Measurements from ENCODE around the gene SPATA31C1. TPM values are rescaled to one million over a fixed set of nuclear protein-coding genes. Genes with fewer than 3 reads are reported as not detected.
"Not testable (repeated sequence)": the region's sequence is repeated elsewhere in the genome, so short reads cannot be mapped to it uniquely, and the experiment has no call there.

The SPATA31C1 gene
- total and polyA plus RNA-seq, 2 of the 8 experiments (the other 6 are each of a cell fraction or from before 2014, with no cell fraction given): 0.15 TPM; not detected in 1

- H4K20me1 ChIP-seq (replicated peaks in 1 of 2; ENCODE audit: control insufficient read depth in 1 of 2, insufficient read depth in 2 of 2, low read length in 2 of 2); H4K8ac ChIP-seq (ENCODE audit: extremely low read depth, insufficient read depth, low read length); H2AK5ac ChIP-seq (ENCODE audit: low read depth, low read length); H3K79me2 ChIP-seq (ENCODE audit: control insufficient read depth in 1 of 2, insufficient read depth in 2 of 2, low read length in 2 of 2); H3K4ac ChIP-seq (replicated peaks; ENCODE audit: insufficient read length, low read depth, low read length); H3K79me1 ChIP-seq (ENCODE audit: low read depth, low read length); H3K27ac ChIP-seq (ENCODE audit: low read depth, low read length); H2BK120ac ChIP-seq (replicated peaks; ENCODE audit: low read depth, low read length); H3K36me3 ChIP-seq (ENCODE audit: control insufficient read depth in 2 of 4, insufficient read depth in 4 of 4, low read length in 3 of 4); H4K91ac ChIP-seq (replicated peaks; ENCODE audit: insufficient read length, low read length); H3K23me2 ChIP-seq (ENCODE audit: low read depth, low read length); FAIRE-seq; H3K4me2 ChIP-seq (ENCODE audit: insufficient read depth in 1 of 2, low read depth in 2 of 2, low read length in 2 of 2); H3K4me1 ChIP-seq (replicated peaks in 1 of 4; ENCODE audit: control insufficient read depth in 3 of 4, insufficient read depth in 4 of 4, low read length in 3 of 4); H2BK12ac ChIP-seq (ENCODE audit: low read depth, low read length); H3K4me3 ChIP-seq (ENCODE audit: extremely low read depth in 1 of 4, insufficient read depth in 2 of 4, low read depth in 3 of 4, low read length in 4 of 4); H2BK20ac ChIP-seq (ENCODE audit: low read length); CTCF ChIA-PET (ENCODE audit: partially characterized antibody); H3K9ac ChIP-seq (replicated peaks in 1 of 4; ENCODE audit: extremely low read depth in 1 of 4, low read depth in 3 of 4, low read length in 3 of 4); H3K18ac ChIP-seq (ENCODE audit: extremely low read depth, low read length); H2BK15ac ChIP-seq (ENCODE audit: low read length); H4K5ac ChIP-seq (ENCODE audit: insufficient read length, low read depth, low read length); H3K9me3 ChIP-seq (ENCODE audit: insufficient read depth in 2 of 2, low read depth in 1 of 2, low read length in 1 of 2); H3K14ac ChIP-seq (ENCODE audit: insufficient read length); H3K27me3 ChIP-seq (replicated peaks in 1 of 4; ENCODE audit: control insufficient read depth in 3 of 4, extremely low read depth in 1 of 4, insufficient read depth in 3 of 4, low read length in 3 of 4); DNase-seq (ENCODE audit: low read depth in 1 of 2, low spot score in 2 of 2); H3K56ac ChIP-seq (replicated peaks; ENCODE audit: insufficient read length, low read depth, low read length); H2BK5ac ChIP-seq (ENCODE audit: low read depth, low read length); POLR2A ChIA-PET (ENCODE audit: partially characterized antibody); H3K23ac ChIP-seq (ENCODE audit: insufficient read length); H2AFZ ChIP-seq (ENCODE audit: low read length): not testable (repeated sequence)
- WGBS, 2 experiments (ENCODE audit: extremely low coverage in 1 of 2, insufficient coverage in 1 of 2, insufficient read length in 1 of 2, insufficient replicate concordance in 2 of 2, low coverage in 1 of 2, low lambda C conversion rate in 2 of 2, missing lambda C conversion rate in 1 of 2): 94% methylated on average over 6 of the region's 10 CpGs; no CpG with 5 or more reads in 1 of the 2 experiments
These were observed 5.2 kb downstream of the SPATA31C1 start for GRCh38 chr9:87923012-87923411.

- H3K79me2 ChIP-seq (ENCODE audit: control insufficient read depth in 1 of 2, insufficient read depth in 2 of 2, low read length in 2 of 2); H3K9ac ChIP-seq (replicated peaks in 1 of 4; ENCODE audit: extremely low read depth in 1 of 4, low read depth in 3 of 4, low read length in 3 of 4); H4K91ac ChIP-seq (replicated peaks; ENCODE audit: insufficient read length, low read length); H4K5ac ChIP-seq (ENCODE audit: insufficient read length, low read depth, low read length); H3K14ac ChIP-seq (ENCODE audit: insufficient read length); H3K23me2 ChIP-seq (ENCODE audit: low read depth, low read length); H3K18ac ChIP-seq (ENCODE audit: extremely low read depth, low read length); H3K9me3 ChIP-seq (ENCODE audit: insufficient read depth in 2 of 2, low read depth in 1 of 2, low read length in 1 of 2); H3K79me1 ChIP-seq (ENCODE audit: low read depth, low read length); H2BK12ac ChIP-seq (ENCODE audit: low read depth, low read length); H3K4ac ChIP-seq (replicated peaks; ENCODE audit: insufficient read length, low read depth, low read length); H3K27me3 ChIP-seq (replicated peaks in 1 of 4; ENCODE audit: control insufficient read depth in 3 of 4, extremely low read depth in 1 of 4, insufficient read depth in 3 of 4, low read length in 3 of 4); H4K20me1 ChIP-seq (replicated peaks in 1 of 2; ENCODE audit: control insufficient read depth in 1 of 2, insufficient read depth in 2 of 2, low read length in 2 of 2); POLR2A ChIA-PET (ENCODE audit: partially characterized antibody); H3K56ac ChIP-seq (replicated peaks; ENCODE audit: insufficient read length, low read depth, low read length); H2BK5ac ChIP-seq (ENCODE audit: low read depth, low read length); H2AK5ac ChIP-seq (ENCODE audit: low read depth, low read length); H3K4me3 ChIP-seq (ENCODE audit: extremely low read depth in 1 of 4, insufficient read depth in 2 of 4, low read depth in 3 of 4, low read length in 4 of 4); H2BK15ac ChIP-seq (ENCODE audit: low read length); H3K4me1 ChIP-seq (replicated peaks in 1 of 4; ENCODE audit: control insufficient read depth in 3 of 4, insufficient read depth in 4 of 4, low read length in 3 of 4); H3K36me3 ChIP-seq (ENCODE audit: control insufficient read depth in 2 of 4, insufficient read depth in 4 of 4, low read length in 3 of 4); H3K27ac ChIP-seq (ENCODE audit: low read depth, low read length); H3K23ac ChIP-seq (ENCODE audit: insufficient read length); H4K8ac ChIP-seq (ENCODE audit: extremely low read depth, insufficient read depth, low read length); H2AFZ ChIP-seq (ENCODE audit: low read length); DNase-seq (ENCODE audit: low read depth in 1 of 2, low spot score in 2 of 2); H3K4me2 ChIP-seq (ENCODE audit: insufficient read depth in 1 of 2, low read depth in 2 of 2, low read length in 2 of 2); H2BK20ac ChIP-seq (ENCODE audit: low read length); H2BK120ac ChIP-seq (replicated peaks; ENCODE audit: low read depth, low read length); FAIRE-seq: not testable (repeated sequence)
- WGBS, 2 experiments (ENCODE audit: extremely low coverage in 1 of 2, insufficient coverage in 1 of 2, insufficient read length in 1 of 2, insufficient replicate concordance in 2 of 2, low coverage in 1 of 2, low lambda C conversion rate in 2 of 2, missing lambda C conversion rate in 1 of 2): 92% methylated on average over 7 of the region's 10 CpGs; no CpG with 5 or more reads in 1 of the 2 experiments
- CTCF ChIA-PET (ENCODE audit: partially characterized antibody): interaction anchor here (0.6 kb wide), 1 partner anchor 117 kb away, joined by 3 read pairs; no protein-coding TSS in a partner anchor
These were observed 7.1 kb downstream of the SPATA31C1 start for GRCh38 chr9:87924851-87925250.
